OCI-LY7 (cell line): ENCODE results near the gene SNCB. TPM values are rescaled to one million over a fixed set of nuclear protein-coding genes. Genes with fewer than 3 reads are reported as not detected.

ENCODE experiments used
- BruUV-seq: library from RNA; stranded (reverse); fragments of 400-500 nt; replicated peaks from 2 replicates; lab custom pipeline; 2021; lab: Mats Ljungman, UMichigan
- CTCF ChIA-PET: fragments of 300-600 bp; sonication (Branson Sonifier 250); formaldehyde crosslinking; loops from one replicate; lab custom pipeline; 2022; ENCODE audit warnings: antibody characterized with exemption; ENCODE audit not compliant: unreplicated experiment; lab: Charles Lee
- POLR2A ChIA-PET: fragments of 300-600 bp; sonication (Branson Sonifier 250); formaldehyde crosslinking; loops from one replicate; lab custom pipeline; 2022; ENCODE audit warnings: antibody characterized with exemption; lab: Charles Lee
- DNase-seq: peaks from one replicate; pipeline ENCODE4 v3.0.0-alpha.2; 2015; ENCODE audit warnings: low spot score
- H2AFZ ChIP-seq: fragments of 200-600 bp; sonication (generic), shearing (Covaris generic); 2 replicates; pipeline ENCODE4 v1.6.1; 2014; ENCODE audit warnings: mild to moderate bottlenecking, antibody characterized with exemption, low read length, moderate library complexity
- H3K27ac ChIP-seq: fragments of 200-600 bp; sonication (generic); 2 replicates; pipeline ENCODE4 v1.5.1; 2014; ENCODE audit warnings: mixed run types, low read depth, mild to moderate bottlenecking, moderate library complexity, low read length, inconsistent platforms; ENCODE audit not compliant: poor library complexity, severe bottlenecking
- H3K36me3 ChIP-seq: fragments of 200-600 bp; sonication (generic); 2 replicates; pipeline ENCODE4 v1.6.1; 2014; ENCODE audit warnings: mild to moderate bottlenecking, antibody characterized with exemption, low read length, moderate library complexity, mixed read lengths; ENCODE audit not compliant: insufficient read depth
- H3K4me1 ChIP-seq: fragments of 200-600 bp; sonication (generic); 2 replicates; pipeline ENCODE4 v1.5.1; 2014; ENCODE audit warnings: mild to moderate bottlenecking, low read length; ENCODE audit not compliant: insufficient read depth, poor library complexity, severe bottlenecking
- H3K4me2 ChIP-seq: fragments of 200-600 bp; sonication (generic); 2 replicates; pipeline ENCODE4 v1.6.1; 2014; ENCODE audit warnings: mild to moderate bottlenecking, low read length
- H3K4me3 ChIP-seq: fragments of 200-600 bp; sonication (generic); 2 replicates; pipeline ENCODE4 v1.5.1; 2014; ENCODE audit warnings: mild to moderate bottlenecking, low read depth, low read length; ENCODE audit not compliant: poor library complexity, severe bottlenecking
- H3K79me2 ChIP-seq: fragments of 200-600 bp; sonication (generic); 2 replicates; pipeline ENCODE4 v1.6.1; 2016; ENCODE audit warnings: low read depth, mild to moderate bottlenecking, low read length, moderate library complexity, mixed read lengths; ENCODE audit not compliant: insufficient read depth
- H3K9me2 ChIP-seq: fragments of 200-600 bp; sonication (generic); 2 replicates; pipeline ENCODE4 v1.6.1; 2016; ENCODE audit warnings: mild to moderate bottlenecking, low read length, mixed read lengths; ENCODE audit not compliant: insufficient read depth
- H3K9me3 ChIP-seq: fragments of 200-600 bp; sonication (generic); 2 replicates; pipeline ENCODE4 v1.6.1; 2014; ENCODE audit warnings: mild to moderate bottlenecking, mixed run types, low read length, mixed read lengths
- H4K20me1 ChIP-seq: fragments of 200-600 bp; sonication (generic); 2 replicates; pipeline ENCODE4 v1.6.1; 2014; ENCODE audit warnings: mild to moderate bottlenecking, antibody characterized with exemption, low read length, moderate library complexity, mixed read lengths; ENCODE audit not compliant: insufficient read depth
- EZH2phosphoT487 ChIP-seq: fragments of 200-600 bp; sonication (generic); IDR thresholded peaks from 2 replicates; pipeline ENCODE4 v1.6.1; 2018; ENCODE audit warnings: low read depth, borderline replicate concordance, mild to moderate bottlenecking, mixed run types, antibody characterized with exemption, low read length, moderate library complexity, mixed read lengths
- intact Hi-C: fragments of 100-400 bp; cut with micrococcal nuclease; formaldehyde crosslinking; loops from one replicate; pipeline ENCODE4 v1.10.0; 2022; ENCODE audit not compliant: unreplicated experiment
- total RNA-seq, 2 experiments: library from RNA; depleted of rRNA in 1 of 2; stranded (reverse); fragments of >200 nt in 1 of 2; shearing (Covaris generic) in 1 of 2; gene quantifications; 2 replicates each; pipeline ENCODE4 v1.2.3, GENCODE V29; 2014 to 2022
- TF ChIP-seq, protein P1 (sequence below): fragments of 200-600 bp; sonication (generic); conservative IDR thresholded peaks from 2 replicates; pipeline ENCODE4 v1.5.1; 2014; ENCODE audit warnings: mild to moderate bottlenecking, antibody characterized with exemption, low read length, moderate library complexity, mixed read lengths

SNCB gene
- total RNA-seq, 2 experiments from 2014 or later, result 0.50 to 3.5 TPM

DNA sequence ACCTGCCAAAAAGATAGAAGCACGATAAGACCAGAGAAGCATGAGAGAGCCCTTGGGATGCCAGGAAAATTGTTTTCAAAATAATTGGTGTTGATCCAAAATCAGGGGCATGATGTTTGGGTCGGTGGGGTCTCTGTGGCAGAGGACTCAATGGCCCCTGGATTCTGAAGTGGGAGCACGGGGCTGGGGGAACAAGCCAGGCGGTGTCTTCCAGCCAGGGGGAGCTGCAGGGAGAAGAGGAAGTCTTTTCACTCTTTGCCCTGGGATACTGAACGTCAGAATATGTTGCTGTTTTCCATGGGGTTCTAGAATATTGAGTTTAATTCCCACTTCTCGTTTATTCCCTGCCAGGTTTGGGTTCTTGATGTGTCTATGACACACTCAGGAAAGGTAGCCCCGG, 37.3 kb upstream of the SNCB start:
- no peak overlapping the region for H3K4me2 ChIP-seq
- H3K9me3 ChIP-seq, result no peaks in the 10 kb centered on the region
- no peaks in the 10 kb centered on the region for H3K4me1 ChIP-seq
- H3K4me3 ChIP-seq, result no peak overlapping the region
- ChIA-PET CTCF (no interaction called here), POLR2A (interaction anchor here (1.0 kb wide), 1 partner anchor 23 kb away, joined by 3 read pairs; no protein-coding TSS in a partner anchor)
- no peaks in the 10 kb centered on the region for H3K36me3 ChIP-seq
- no TSS peak for BruUV-seq
- no peaks in the 10 kb centered on the region for H4K20me1 ChIP-seq
- H3K79me2 ChIP-seq, result no peaks in the 10 kb centered on the region
- no peak overlapping the region for H3K27ac ChIP-seq
- no peak for DNase-seq
- intact Hi-C loops, result loop anchor here (10.0 kb wide), 1 partner anchor 417 kb away; the partner anchor contains the start of gene FGFR4
- no peaks in the 10 kb centered on the region for H3K9me2 ChIP-seq
- TF ChIP-seq EZH2phosphoT487, result no peak
- TF ChIP-seq, protein P1, sequence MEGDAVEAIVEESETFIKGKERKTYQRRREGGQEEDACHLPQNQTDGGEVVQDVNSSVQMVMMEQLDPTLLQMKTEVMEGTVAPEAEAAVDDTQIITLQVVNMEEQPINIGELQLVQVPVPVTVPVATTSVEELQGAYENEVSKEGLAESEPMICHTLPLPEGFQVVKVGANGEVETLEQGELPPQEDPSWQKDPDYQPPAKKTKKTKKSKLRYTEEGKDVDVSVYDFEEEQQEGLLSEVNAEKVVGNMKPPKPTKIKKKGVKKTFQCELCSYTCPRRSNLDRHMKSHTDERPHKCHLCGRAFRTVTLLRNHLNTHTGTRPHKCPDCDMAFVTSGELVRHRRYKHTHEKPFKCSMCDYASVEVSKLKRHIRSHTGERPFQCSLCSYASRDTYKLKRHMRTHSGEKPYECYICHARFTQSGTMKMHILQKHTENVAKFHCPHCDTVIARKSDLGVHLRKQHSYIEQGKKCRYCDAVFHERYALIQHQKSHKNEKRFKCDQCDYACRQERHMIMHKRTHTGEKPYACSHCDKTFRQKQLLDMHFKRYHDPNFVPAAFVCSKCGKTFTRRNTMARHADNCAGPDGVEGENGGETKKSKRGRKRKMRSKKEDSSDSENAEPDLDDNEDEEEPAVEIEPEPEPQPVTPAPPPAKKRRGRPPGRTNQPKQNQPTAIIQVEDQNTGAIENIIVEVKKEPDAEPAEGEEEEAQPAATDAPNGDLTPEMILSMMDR, result no peak
- H2AFZ ChIP-seq, result no peak overlapping the region

DNA sequence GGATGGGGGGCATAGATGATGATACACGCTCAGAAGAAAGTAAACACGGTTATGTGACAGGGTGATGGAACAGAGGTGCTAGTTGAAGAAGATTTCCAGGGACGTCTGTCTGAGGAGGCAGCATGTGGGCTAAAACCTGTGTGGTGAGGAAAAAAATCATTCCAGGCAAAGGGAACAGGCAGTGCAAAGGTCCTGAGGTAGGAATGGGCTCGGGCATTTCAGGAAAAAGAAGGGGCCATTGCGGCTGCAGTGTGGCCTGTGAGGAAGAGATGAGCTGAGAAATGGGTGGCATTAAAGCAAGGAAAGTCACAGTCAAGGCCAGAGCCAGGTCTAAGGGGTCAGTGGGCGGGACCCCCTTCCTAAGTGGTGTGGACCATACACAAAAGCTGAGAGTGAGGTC, 35.2 kb upstream of the SNCB start:
- H3K36me3 ChIP-seq, result no peaks in the 10 kb centered on the region
- no peak for TF ChIP-seq EZH2phosphoT487
- TF ChIP-seq, protein P1, result no peak
- DNase-seq, result no peak
- H3K79me2 ChIP-seq, result no peaks in the 10 kb centered on the region
- no peaks in the 10 kb centered on the region for H3K9me3 ChIP-seq
- H4K20me1 ChIP-seq, result no peaks in the 10 kb centered on the region
- H3K4me1 ChIP-seq, result no peaks in the 10 kb centered on the region
- intact Hi-C loops, result loop anchor here (10.0 kb wide), 1 partner anchor 419 kb away; the partner anchor contains the start of gene FGFR4
- ChIA-PET POLR2A (no interaction called here), CTCF (no interaction called here)
- no peaks in the 10 kb centered on the region for H3K9me2 ChIP-seq
- no peak overlapping the region for H3K4me3 ChIP-seq
- no peak overlapping the region for H3K27ac ChIP-seq
- BruUV-seq, result no TSS peak
- no peak overlapping the region for H3K4me2 ChIP-seq
- no peak overlapping the region for H2AFZ ChIP-seq

DNA sequence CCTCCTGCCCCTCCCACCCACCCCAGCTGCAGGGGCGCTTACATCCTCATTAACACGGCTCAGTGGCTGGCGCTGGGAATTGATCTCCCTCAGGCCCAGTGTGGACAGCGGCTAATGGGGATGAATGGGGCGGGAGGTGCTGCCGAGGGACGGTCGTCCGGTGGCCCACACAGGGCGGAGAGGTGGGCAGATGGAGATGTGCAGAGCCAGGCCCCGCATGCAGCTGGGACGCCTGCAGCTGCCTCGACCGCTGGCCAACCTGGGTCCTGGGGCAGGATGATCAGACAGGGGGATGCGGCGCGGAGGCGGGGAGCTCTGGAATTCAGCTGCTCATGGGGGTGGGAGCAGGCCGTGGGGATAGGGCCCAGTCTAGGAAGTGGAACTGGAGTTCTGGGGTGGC, 34.6 kb upstream of the SNCB start:
- Histone ChIP-seq H3K4me1 (no peaks in the 10 kb centered on the region), H3K79me2 (no peaks in the 10 kb centered on the region), H2AFZ (no peak overlapping the region), H3K36me3 (no peaks in the 10 kb centered on the region), H3K4me3 (no peak overlapping the region), H3K9me2 (no peaks in the 10 kb centered on the region), H3K9me3 (no peaks in the 10 kb centered on the region), H3K4me2 (no peak overlapping the region), H4K20me1 (no peaks in the 10 kb centered on the region), H3K27ac (no peak overlapping the region)
- intact Hi-C loops, result loop anchor here (10.0 kb wide), 1 partner anchor 420 kb away; the partner anchor contains the start of gene FGFR4
- CTCF ChIA-PET, result no interaction called here
- no TSS peak for BruUV-seq
- POLR2A ChIA-PET, result no interaction called here
- DNase-seq, result no peak
- TF ChIP-seq, protein P1, result no peak
